ENCODE data around the gene GNB1. TPM values are rescaled to one million over a fixed set of nuclear protein-coding genes. Genes with fewer than 3 reads are reported as not detected.

Gene GNB1
- total and polyA plus RNA-seq, 9 of the 15 experiments (the other 6 are each of a cell fraction or from before 2014, with no cell fraction given) = 34.3 to 388 (median 114) TPM

DNA sequence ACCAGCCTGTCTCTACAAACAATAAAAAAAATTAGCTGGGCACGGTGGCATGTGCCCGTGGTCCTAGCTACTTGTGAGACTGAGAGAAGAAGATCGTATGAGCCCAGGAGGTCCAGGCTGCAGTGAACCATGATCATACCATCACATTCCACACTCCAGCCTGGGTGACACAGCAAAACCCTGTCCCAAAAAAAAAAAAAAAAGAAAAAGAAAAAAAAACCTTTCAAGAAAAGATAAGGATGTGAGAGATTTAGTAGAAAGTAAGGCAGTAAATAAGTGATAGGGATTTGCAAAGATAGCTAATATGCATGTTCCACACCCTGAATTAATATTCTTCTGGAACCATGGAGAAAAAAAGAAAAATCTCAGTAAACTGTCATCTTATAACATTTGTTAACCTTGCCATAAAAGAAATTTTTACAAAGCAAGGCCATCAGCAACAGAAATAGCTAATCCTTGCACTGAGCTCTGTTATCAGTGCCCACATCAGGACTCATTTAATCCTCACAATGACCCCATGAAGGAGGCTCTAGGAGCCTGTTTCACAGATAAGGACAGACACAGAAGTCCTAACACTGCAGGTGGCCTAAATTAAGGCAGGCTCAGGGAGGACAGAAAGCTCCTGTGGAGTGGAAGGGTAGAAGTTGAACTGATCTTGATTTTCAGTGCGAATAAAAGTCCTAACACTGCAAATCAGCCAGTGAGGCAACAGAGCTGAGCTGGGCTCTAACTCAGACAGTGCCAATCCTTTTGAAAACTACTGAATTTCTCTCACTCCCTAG, 7.6 kb downstream of the GNB1 start (continued):
- TF ChIP-seq ATF6 (CRISPR knock-in tag; IDR thresholded peaks at IDR 0.05) (no peak), CREBBP (IDR thresholded peaks at IDR 0.05; ENCODE audit: low read depth, low read length) (no peak), NCOA4 (IDR thresholded peaks at IDR 0.05; ENCODE audit: partially characterized antibody) (no peak), ZBTB33 (CRISPR knock-in tag; IDR thresholded peaks at IDR 0.05) (no peak), TCF3 (CRISPR knock-in tag; IDR thresholded peaks at IDR 0.05) (peak; percentile 86), KAT8 (IDR thresholded peaks at IDR 0.05; ENCODE audit: low read depth) (no peak)
- TF ChIP-seq, protein P1, sequence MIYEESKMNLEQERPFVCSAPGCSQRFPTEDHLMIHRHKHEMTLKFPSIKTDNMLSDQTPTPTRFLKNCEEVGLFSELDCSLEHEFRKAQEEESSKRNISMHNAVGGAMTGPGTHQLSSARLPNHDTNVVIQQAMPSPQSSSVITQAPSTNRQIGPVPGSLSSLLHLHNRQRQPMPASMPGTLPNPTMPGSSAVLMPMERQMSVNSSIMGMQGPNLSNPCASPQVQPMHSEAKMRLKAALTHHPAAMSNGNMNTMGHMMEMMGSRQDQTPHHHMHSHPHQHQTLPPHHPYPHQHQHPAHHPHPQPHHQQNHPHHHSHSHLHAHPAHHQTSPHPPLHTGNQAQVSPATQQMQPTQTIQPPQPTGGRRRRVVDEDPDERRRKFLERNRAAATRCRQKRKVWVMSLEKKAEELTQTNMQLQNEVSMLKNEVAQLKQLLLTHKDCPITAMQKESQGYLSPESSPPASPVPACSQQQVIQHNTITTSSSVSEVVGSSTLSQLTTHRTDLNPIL (CRISPR knock-in tag; IDR thresholded peaks at IDR 0.05) = no peak
- TF ChIP-seq, protein P2, sequence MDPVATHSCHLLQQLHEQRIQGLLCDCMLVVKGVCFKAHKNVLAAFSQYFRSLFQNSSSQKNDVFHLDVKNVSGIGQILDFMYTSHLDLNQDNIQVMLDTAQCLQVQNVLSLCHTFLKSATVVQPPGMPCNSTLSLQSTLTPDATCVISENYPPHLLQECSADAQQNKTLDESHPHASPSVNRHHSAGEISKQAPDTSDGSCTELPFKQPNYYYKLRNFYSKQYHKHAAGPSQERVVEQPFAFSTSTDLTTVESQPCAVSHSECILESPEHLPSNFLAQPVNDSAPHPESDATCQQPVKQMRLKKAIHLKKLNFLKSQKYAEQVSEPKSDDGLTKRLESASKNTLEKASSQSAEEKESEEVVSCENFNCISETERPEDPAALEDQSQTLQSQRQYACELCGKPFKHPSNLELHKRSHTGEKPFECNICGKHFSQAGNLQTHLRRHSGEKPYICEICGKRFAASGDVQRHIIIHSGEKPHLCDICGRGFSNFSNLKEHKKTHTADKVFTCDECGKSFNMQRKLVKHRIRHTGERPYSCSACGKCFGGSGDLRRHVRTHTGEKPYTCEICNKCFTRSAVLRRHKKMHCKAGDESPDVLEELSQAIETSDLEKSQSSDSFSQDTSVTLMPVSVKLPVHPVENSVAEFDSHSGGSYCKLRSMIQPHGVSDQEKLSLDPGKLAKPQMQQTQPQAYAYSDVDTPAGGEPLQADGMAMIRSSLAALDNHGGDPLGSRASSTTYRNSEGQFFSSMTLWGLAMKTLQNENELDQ (CRISPR knock-in tag; IDR thresholded peaks at IDR 0.05; ENCODE audit: borderline replicate concordance) = no peak
